Stimulated activated CD8-positive, alpha-beta memory T cell treated with anti-CD3 and anti-CD28 coated beads, Interleukin-2, amount 100 ng/mL, for 48 hours (primary cell): ENCODE results near the gene PES1.
"Not testable (repeated sequence)": the region's sequence is repeated elsewhere in the genome, so short reads cannot be mapped to it uniquely, and the experiment has no call there.

Source experiments
- DNase-seq, 2 donors: peaks; one replicate each; pipeline ENCODE4 v3.0.0-alpha.2; 2020; ENCODE audit warnings: low read depth in 2 of 2

PES1 gene

DNA sequence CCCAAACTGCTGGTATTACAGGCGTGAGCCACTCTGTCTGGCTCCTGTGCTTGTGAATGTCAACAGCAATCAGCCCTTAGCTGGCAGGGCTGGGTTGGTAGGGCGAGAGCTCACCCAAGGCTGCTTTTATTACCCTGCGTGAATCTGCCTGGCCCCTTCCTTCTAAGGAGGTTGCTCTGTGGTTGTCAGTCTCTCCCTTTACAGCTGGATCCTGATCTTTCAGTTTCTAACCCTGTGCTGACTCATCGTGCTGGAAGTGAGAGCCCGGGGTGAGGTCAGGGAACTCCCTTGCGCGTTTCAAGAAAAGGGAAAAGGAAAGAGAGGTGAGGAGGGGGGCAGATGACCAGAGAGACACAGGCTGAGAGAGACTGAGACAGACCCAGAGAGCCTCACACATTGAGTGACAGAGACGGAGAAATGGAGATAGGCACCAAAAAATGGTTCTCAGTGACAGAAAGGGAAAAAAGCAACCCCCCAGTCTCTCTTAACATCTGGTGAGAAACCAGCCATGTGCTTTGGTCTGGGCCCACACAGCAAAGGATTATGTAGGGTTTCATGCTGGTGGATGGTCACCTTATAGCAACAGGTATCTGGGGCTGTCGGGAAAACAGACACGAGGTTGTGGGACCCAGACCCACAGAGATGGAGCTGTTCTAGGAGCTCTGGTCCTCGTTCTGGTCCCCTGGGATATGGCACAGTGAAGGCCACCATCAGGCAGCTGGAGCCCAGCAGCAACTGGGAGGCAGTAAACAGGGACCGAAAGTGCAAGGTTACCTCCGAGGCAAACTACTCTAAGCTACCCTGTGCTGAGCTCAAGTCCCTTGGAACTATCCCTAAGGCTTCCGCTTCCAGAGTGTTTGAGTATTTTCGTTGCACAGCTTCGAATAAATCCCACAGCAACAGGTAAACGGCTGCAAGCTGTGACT lies 17.8 kb upstream of the PES1 start:
- DNase-seq, result peak in 1 of 2 donors; percentile 2

DNA sequence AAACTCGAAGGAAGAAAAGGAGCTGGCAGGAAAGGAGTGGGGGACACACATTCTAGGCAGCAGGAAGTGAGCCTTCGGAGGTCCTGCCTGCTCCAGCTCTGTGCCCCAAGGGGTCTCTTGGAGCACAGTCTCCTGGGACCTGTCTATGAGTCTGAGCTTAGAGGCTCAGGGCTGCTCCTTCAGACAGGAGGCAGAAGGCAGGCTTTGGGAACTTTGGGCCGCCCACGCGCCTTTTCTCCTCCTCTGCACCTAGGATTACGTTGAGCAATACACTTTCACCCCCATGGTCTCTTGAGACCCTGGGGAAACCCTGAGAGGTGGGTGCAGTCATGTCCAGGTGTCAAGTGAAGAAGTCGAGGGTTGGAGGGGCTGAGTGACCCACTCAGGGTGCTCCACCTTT lies 16.2 kb upstream of the PES1 start:
- DNase-seq, result no peak

DNA sequence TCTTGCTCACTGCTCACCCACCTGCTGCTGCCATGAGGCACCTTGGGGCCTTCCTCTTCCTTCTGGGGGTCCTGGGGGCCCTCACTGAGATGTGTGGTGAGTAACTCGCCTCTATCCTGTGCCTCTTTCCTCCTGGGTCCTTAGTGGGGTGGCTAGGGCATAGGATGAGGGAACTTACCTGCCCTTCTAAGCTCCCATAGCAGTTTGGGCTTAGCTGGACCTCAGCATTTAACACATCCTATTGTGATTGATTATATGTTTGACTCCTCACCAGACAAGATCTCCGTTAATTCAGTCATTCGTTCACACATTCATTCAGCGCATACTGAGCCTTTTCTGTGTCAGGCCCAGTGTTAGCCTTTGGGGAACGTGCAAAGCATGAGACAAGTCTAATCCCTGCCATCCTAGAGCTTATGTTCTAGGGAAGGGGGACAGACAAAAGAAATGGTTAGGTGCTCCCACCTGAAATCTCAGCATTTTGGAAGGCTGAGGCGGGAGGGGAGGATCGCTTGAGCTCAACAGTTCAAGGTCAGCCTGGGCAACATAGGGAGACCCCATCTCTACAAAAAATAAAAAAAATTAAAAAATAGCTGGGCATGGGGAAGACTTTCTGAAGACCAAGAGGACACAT lies 15.7 kb upstream of the PES1 start:
- DNase-seq, result no peak

DNA sequence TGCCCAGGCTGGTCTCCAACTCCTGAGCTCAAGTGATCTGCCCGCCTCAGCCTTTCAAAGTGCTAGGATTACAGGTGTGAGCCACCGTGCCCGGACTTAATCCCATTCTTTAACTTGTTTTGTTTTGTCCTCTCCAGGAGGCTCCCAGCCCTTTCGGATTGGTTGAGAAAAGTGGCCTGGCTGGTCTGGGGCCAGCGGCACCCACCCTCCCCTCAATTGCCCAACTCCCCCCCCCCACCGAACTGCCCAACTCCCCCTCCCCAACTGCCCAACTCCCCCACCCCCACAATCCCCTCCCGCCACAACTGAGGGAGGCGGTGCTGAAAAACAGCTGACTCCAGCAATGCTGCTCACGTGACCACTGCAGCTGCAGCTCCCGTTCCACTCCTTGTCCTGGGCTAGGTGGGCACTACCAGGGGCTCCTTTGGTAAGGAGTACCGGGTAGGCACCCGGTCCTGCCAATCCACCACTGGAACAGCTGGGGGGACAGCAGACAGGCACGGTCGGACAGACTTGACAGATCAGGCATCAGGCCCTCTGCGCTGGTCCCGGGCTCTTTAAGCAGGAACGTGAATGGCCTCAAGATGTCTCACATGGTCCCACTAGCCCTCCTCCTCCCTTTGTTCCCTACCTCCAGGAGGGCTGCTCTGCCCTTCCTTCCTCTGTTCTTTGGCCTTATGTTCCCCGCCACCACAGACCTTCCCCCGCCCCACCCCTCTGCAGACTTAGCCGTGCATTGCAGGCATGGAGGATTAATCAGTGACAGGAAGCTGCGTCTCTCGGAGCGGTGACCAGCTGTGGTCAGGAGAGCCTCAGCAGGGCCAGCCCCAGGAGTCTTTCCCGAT lies 15.0 kb upstream of the PES1 start, which contains the start of gene TCN2:
Gene TCN2 (plus strand): TSS at position 720 of the 845 bp plus-strand sequence. CDS start 158 bp downstream, outside the sequence.
- peak in 1 of 2 donors; percentile 17 for DNase-seq

DNA sequence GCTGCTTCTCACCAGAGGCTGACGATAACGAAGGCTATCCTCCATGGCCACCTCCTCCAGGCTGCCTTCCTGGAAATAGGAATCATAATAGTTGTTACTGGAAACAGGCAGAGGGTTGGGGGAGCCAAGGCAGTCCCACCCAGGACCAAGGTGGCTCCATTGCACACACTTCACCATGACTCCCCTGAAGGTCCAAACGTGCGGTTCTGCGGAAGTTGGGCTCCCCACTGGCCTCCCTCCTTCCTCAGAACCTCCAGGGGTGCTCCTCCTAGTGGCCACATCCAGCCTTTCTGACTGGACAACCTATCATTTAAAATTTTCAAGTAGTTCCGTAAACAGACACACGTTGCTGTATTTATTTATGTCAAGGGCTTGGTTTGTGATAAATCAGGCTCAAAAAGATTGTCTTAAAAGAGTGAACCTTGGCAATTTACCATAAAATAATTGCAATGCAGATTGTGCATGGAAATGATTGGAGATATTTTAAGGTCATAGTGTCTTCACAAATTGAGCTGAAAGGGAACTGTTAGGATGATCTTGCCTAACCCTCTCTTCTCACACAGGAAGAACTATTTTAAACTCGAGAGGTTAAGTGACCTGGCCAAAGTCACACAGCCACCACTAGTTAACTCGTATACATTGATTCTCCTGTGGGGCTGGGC lies 13.9 kb upstream of the PES1 start:
- peak in 1 of 2 donors; percentile 34 for DNase-seq

DNA sequence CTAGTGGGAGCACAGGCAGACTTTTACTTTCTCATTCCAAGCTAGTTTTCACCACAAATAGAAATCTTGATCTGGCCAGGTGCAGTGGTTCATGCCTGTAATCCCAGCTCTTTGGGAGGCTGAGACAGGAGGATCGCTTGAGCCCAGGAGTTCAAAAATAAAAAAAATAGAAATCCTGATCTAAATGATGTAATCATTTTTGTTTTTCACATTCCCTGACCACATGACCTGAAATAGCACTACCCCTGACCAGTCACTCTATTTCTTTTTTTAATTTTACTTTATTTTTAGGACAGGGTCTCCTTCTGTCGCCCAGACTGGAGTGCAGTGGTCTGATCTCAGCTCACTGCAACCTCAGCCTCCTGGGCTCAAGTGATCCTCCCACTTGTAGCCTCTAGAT lies 13.0 kb upstream of the PES1 start:
- DNase-seq, result no peak

DNA sequence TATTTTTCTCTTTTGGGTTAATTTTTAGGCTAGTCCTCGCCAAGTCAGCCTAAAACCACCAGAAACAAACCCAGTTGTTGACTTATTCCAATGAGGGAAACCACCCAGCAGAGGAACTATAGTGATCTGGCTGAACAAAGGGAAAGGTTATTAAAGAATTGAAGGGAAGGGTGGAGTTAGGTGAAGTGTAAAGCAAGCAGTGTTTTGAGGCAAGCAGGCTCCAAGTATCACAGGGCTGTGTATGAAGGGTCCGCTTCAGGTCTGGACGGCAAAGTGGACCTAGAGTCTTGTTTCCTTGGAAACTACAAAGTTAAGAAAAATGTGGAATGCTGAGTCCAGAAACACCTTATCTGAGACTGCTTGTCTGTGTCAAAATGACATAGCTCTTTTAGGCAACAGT lies 12.1 kb upstream of the PES1 start:
- no peak for DNase-seq

DNA sequence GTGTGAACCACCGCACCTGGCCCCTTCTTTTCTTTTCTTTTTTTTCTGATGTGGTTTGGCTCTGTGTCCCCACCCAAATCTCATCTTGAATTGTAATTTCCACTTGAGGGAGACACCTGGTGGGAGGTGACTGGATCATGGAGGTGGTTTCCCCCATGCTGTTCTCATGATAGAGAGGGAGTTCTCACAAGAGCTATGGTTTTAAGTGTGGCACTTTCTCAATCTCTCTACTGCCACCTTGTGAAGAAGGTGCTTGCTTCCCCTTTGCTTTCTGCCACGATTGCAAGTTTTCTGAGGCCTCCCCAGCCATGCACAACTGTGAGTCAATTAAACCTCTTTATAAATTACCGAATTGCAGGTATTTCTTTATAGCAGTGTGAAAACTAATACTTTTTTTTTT lies 10.3 kb upstream of the PES1 start:
- DNase-seq, result no peak

DNA sequence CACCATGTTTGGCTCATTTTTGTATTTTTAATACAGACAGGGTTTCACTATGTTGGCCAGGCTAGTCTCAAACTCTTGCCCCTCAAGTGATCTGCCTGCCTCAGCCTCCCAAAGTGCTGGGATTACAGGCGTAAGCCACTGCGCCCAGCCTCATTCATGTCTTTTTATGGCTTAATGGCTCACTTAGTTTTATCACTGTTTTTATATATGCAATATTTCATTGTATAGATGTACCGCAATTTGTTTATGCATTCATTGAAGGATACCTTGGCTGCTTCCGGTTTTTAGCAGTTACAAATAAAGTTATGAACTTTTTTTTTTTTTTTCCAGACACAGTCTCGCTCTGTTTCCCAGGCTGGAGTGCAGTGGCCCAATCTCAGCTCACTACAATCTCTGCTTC lies 9.8 kb upstream of the PES1 start:
- no peak for DNase-seq

DNA sequence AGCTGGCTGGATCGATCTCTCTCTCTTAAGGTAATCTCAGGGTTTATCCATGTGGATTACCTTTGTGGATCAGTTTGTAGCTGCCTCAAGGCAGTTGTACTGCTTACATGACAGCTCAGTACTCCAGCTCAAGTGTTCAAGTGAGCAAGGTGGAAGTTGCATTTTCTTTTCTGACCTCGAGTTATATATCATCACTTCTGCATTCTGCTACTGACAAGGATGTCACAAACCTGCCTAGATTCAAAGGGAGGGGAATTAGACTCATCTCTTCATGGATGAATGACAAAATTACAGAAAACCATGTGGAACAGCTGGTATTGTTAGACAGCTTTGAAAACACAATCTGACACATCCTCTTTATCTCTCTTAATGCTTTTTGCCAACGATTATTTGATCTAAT lies 9.2 kb upstream of the PES1 start:
- no peak for DNase-seq

DNA sequence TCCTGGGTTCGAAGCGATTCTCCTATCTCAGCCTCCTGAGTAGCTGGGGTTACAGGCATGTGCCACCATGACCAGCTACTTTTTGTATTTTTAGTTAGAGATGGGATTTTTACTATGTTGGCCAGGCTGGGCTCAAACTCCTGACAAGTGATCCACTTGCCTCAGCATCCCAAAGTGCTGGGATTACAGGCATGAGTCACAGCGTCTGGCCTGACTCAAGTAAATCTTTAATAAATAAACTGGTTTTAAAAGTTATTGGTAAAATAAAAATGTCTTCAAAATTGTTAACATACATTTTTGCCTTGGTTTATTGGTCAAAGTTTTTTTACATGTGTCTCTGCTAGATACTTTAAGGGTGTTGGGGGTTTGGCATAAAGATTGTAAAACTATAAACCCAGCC lies 7.3 kb upstream of the PES1 start:
- DNase-seq, result no peak

DNA sequence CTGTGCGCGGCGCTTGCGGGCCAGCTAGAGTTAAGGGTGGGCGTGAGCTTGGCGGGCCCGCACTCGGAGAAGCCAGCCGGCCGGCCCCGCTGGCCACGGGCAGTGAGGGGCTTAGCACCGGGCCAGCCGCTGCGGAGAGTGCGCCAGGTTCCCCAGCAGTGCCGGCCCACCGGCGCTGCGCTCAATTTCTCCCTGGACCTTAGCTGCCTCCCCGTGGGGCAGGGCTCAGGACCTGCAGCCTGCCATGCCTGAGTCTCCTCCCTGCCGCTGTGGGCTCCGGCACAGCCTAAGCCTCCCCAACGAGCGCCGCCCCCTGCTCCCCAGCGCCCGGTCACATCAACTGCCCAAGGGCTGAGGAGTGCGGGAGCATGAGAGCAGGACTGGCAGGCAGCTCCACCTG lies 5.2 kb upstream of the PES1 start:
- DNase-seq, result no peak

DNA sequence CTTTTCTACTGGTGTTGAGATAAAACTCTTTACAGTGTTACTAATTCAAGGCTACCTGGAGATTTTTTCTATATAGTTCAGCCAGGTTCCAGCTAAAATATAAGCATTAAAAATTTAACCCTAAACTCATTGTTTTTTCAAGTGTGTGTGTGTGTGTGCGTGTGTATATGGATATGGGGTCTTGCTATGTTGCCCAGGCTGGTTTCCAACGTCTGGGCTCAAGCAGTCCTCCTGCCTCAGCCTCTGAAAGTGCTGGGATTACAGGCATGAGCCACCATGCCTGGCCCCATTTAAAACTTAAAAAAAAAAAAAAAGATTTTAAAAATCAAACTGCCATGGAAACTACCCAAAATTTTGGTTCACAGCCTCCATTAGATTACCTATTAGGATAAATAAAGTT lies 4.5 kb upstream of the PES1 start:
- DNase-seq, result no peak

DNA sequence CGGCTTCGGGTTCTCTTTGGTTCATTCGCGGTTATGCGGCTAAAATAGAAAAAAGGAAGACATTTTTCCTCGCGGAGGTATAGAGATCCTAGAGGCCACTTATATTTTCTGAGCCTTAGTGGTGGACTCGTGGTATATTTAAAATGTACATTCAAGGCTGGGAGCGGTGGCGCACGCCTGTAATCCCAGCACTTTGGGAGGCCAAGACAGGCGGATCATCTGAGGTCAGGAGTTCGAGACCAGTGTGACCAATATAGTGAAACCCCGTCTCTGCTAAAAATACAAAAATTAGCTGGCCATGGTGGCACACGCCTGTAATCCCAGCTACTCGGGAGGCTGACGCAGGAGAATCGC lies 627 bp upstream of the PES1 start:
- not testable (repeated sequence) for DNase-seq

DNA sequence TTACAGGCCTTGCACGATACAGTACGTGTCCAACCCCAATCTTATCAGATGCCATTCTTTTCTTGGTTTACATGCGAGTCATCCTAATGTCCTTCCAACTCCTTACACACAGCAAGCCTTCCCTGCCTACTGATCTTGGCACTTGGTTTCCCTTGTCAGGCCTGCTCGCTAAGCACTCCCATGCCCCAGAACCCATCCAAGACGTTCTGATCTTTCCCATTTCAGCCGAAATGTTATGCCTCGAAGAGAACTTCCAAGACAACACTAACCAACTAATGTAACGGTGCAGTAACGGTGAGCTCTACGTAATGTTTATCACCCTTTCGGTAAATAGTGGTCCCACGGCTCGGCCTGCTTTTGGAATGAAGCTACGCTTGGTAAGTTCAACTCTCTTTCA lies 521 bp downstream of the PES1 start:
- DNase-seq, result no peak

DNA sequence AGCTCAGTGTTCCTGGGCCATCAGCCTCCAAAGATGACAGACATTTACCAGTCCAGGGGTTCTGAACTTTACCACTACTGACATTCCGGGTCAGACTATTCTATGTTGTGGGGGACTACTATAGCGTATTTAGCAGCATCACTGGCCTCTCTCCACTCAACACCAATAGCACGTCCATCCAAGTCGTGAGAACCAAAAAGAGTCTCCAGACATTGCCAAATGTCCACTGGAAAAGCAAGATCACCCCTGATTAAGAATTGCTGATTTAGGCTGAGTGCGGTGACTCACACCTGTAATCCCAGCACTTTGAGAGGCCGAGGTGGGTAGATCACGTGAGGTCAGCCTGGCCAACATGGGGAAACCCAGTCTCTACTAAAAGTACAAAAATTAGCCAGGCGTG lies 5.3 kb downstream of the PES1 start:
- DNase-seq, result no peak

DNA sequence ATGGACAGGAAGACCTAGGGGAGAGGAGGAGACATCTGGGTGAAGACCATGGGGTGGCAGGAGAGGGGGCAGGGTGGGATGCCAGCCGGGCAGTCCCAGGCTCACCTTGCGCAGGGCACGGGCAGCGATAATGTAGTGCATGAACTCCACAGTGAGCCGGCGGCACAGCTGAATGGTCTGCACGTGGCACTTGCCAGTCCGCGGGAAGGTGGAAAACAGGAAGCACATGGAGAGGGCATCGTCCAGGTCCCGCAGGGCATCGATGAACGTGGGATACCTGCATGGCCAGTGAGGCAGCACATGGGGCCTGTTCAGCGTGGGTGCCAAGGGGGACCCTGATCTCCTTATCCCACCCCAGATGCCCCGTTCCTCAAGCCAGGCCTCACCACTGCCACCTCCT lies 7.3 kb downstream of the PES1 start:
- DNase-seq, result no peak

DNA sequence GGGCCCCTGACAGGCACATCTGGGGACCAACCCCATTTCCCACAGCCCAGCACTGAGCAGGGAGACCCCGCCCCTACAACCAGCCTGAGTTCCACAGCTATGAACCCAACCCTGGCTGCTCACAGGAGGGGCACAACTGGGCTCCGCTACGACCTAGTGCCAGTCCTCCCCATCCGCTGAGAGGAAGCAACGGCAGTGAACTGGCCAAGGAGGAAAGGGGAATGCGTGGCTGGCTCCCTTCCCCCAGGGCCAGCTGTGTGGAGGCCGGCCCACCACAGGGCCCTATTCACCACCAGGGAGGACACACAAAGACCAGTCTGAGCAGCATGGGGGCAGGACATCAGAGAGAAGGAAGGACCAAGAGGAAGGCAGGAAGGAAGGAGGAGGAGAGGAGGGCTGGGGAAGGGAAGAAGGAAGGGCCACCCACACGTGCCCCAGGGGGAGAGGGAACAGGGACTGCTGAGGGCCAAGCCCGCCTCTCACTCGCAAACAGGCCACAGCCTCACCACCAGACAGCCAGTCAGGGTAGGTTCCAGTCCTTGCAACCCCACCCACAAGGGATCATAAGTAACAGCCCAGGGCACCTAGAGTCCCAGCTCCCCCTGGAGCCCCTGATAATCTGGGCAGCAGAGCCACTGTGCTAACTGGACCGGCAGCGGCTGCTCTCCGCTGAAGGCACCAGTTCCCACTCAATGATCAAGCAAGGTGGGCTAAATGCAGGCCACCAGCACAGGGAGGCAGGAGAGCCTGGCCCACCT lies 8.7 kb downstream of the PES1 start:
- no peak for DNase-seq

DNA sequence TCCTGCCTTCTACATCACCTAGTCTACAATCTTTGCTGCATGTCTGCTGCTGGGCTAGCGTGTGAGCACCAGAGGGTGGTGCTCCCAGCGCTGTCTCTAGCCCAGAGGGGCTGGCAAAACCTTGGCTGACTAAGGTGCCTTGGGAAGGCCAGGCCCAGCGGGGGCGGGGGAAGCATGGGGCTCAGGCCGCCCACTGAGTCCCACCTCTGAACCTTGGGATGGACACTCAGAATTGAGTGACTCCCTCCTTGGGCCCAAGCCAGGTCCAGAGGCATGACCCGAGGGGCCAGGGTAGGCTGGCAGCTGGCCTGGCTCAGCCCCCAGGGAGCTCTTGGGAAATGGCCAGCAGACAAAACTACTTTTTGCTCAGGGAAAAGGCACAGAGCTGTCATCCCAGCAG lies 9.7 kb downstream of the PES1 start:
- DNase-seq, result no peak

DNA sequence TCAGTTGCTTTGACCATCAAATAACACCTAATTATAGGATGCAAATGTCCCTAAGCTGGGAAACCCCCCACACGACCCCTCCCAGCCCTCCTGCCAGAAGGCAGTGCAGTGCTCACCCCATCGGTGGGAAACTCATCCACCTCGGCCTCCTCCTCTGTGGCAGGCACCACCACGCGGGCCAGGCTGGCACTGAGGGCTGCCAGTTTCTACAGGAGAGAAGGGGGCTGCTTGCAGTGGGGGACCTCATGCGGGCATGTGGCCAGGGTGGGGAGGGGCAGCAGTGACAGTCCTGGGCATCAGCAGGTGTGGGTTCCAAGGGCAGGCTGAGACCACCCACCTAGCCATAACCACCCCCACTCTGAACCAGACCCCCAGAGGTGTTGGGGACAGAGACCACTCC lies 10.8 kb downstream of the PES1 start:
- no peak for DNase-seq

DNA sequence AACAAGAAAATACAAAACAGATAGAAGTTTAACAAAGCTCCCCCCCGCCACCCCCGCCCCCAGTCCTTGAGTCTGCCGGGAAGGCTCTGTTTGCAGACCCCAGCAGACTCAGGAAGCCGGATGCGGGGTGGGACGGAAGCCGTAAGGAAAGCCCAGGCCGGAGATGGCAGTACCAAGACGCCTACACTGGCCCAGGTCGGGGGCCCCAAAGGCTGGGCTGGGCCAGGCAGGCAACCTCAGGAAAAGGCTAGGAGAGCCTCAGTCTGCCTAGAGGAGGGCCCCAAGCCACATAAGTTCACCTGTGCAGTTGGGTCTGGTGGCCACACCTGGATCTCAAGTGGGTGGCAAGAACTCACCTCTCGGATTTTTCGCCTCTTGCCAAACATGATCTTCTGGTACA lies 13.2 kb downstream of the PES1 start:
- DNase-seq, result no peak
